Right lobe of liver (tissue), 6 donors: Measurements from ENCODE around the gene ZBTB2. TPM values are rescaled to one million over a fixed set of nuclear protein-coding genes. Genes with fewer than 3 reads are reported as not detected.
A peak's percentile ranks its signal among the peaks of the same experiment; 100 is the strongest.
"Not testable (repeated sequence)": the region's sequence is repeated elsewhere in the genome, so short reads cannot be mapped to it uniquely, and the experiment has no call there.

Source experiments
- ATAC-seq, 4 donors: fragments of 200-7000 bp; cut with Tn5 transposase; one replicate each; pipeline ENCODE4 v1.9.1; 2020; ENCODE audit warnings: mild to moderate bottlenecking in 4 of 4, moderate library complexity in 4 of 4
- DNase-seq, 3 donors: peaks; one replicate each; pipeline ENCODE4 v3.0.0-alpha.2; 2020
- H3K27ac ChIP-seq, 3 donors: fragments of 200-600 bp; one replicate each; pipeline ENCODE4 v1.8.0; 2022
- H3K27me3 ChIP-seq, 2 donors: fragments of 200-600 bp; one replicate each; pipeline ENCODE4 v1.8.0; 2022
- H3K36me3 ChIP-seq, 4 donors: fragments of 200-600 bp; sonication (generic) in 1 of 4; one replicate each; pipeline versions ENCODE4 v1.5.1 to v1.8.0; 2017 to 2022; ENCODE audit warnings: control low read depth in 1 of 4
- H3K4me1 ChIP-seq, 4 donors: fragments of 200-600 bp; sonication (generic) in 1 of 4; one replicate each; pipeline versions ENCODE4 v1.5.1 to v1.8.0; 2017 to 2022; ENCODE audit warnings: control low read depth in 1 of 4
- H3K4me3 ChIP-seq, 3 donors: fragments of 200-600 bp; one replicate each; pipeline ENCODE4 v1.8.0; 2022
- H3K9me3 ChIP-seq, 4 donors: fragments of 200-600 bp; sonication (generic) in 1 of 4; one replicate each; pipeline versions ENCODE4 v1.5.1 to v1.8.0; 2017 to 2022; ENCODE audit warnings: control low read depth in 1 of 4
- POLR2A ChIP-seq: fragments of 450-650 bp; IDR thresholded peaks from one replicate; pipeline ENCODE4 v1.6.1; 2017; ENCODE audit warnings: antibody characterized with exemption, mild to moderate bottlenecking
- WGBS: methylation state at CpG from one replicate; pipeline ENCODE4 v1.1.6; 2018; ENCODE audit warnings: low coverage, low lambda C conversion rate; ENCODE audit not compliant: insufficient coverage; ENCODE audit errors: missing lambda C conversion rate; 5-methylcytosine and 5-hydroxymethylcytosine counted together
- intact Hi-C, 2 donors: fragments of 100-400 bp; cut with DNase I; formaldehyde crosslinking; loops; one replicate each; pipeline versions ENCODE4 v1.11.2 to v1.14.1; 2022
- total RNA-seq, 6 experiments: library from RNA; depleted of rRNA in 2 of 6; stranded (reverse); fragments of >200 nt in 2 of 6; fragmentation: NEBNext Ultra II Directional in 3 of 6; extraction: Animal tissue kit (Norgen Biotek cat#: 25700) in 3 of 6; gene quantifications; one replicate each; pipeline versions ENCODE4 v1.1.0 to v1.2.4, GENCODE V29; 2016 to 2023
- TF ChIP-seq, protein P1 (sequence below), 4 donors: fragments of 200-600 bp in 3 of 4; fragments of 450-650 bp in 1 of 4; IDR thresholded peaks; one replicate each; pipeline versions ENCODE4 v1.5.1 to v1.8.0; 2016 to 2022; ENCODE audit warnings: antibody characterized with exemption in 4 of 4, mild to moderate bottlenecking in 2 of 4
- donor health status: DM: no; HTN: yes; CAD: no.
- donor health status: DM: no; HTN: no; CAD: no.
- donor health status: DM: no; HTN: no; CAD: no.
- donor health status: DM: no; HTN: yes; CAD: no.
- donor health status: DM: no; HTN: yes; CAD: no.

ZBTB2 gene
- total RNA-seq, 6 experiments from 2014 or later = 3.2 to 6.0 (median 4.5) TPM

DNA sequence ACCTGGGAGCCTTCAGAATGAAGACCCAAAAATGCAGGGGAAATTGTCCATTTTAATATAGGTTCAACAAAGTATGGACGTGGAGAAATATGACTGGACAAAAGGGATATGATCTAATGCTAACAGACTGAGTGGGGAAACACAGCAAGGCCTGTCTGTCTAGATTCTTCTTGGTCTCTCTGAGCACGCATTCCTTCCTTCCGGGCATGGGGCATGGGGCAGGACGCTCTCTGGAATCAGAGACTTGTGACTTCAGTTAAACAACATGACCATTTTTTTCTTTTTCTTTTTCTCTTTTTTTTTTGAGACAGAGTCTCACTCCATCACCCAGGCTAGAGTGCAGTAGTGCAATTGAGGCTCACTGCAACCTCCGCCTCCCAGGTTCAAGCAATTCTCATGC lies 31.9 kb downstream of the ZBTB2 start:
- peaks cover 0 to 10% (median 0%) of the 10 kb centered on the region in 4 donors for H3K4me1 ChIP-seq
- 86% methylated on average over 2 of the region's 5 CpGs for WGBS
- peak in 1 of 4 donors; percentile 10 for ATAC-seq
- no peaks in the 10 kb centered on the region for H3K27me3 ChIP-seq
- no peak for DNase-seq
- no peaks in the 10 kb centered on the region for H3K9me3 ChIP-seq
- H3K27ac ChIP-seq = no peak overlapping the region
- no peak overlapping the region for H3K4me3 ChIP-seq
- H3K36me3 ChIP-seq = no peaks in the 10 kb centered on the region
- intact Hi-C loops = no loop called here
- no peak for TF ChIP-seq POLR2A
- TF ChIP-seq, protein P1, sequence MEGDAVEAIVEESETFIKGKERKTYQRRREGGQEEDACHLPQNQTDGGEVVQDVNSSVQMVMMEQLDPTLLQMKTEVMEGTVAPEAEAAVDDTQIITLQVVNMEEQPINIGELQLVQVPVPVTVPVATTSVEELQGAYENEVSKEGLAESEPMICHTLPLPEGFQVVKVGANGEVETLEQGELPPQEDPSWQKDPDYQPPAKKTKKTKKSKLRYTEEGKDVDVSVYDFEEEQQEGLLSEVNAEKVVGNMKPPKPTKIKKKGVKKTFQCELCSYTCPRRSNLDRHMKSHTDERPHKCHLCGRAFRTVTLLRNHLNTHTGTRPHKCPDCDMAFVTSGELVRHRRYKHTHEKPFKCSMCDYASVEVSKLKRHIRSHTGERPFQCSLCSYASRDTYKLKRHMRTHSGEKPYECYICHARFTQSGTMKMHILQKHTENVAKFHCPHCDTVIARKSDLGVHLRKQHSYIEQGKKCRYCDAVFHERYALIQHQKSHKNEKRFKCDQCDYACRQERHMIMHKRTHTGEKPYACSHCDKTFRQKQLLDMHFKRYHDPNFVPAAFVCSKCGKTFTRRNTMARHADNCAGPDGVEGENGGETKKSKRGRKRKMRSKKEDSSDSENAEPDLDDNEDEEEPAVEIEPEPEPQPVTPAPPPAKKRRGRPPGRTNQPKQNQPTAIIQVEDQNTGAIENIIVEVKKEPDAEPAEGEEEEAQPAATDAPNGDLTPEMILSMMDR (IDR thresholded peaks at IDR 0.05) = no peak

DNA sequence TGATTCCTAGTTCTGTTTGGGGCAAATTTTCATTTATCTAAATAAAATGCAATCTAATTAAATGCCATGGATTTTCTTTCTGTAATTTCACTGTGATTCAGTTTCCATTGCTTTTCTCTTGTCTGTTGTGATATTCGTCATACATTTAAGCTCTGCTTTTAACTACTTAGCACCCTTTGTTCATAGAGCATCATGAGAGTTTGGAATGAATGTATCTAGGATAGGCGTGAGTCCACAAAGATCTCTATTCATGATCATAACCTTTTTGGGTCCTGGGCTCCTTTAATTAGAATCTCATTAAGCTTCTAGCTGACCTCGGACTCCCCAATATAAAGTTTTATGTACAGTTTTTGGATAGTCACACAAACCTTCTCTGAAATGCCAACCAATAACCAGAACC lies 32.9 kb downstream of the ZBTB2 start:
- Histone ChIP-seq H3K4me3 (no peak overlapping the region), H3K36me3 (no peaks in the 10 kb centered on the region), H3K9me3 (no peaks in the 10 kb centered on the region), H3K27ac (no peak overlapping the region), H3K4me1 (peaks cover 0 to 9% (median 0%) of the 10 kb centered on the region in 4 donors), H3K27me3 (no peaks in the 10 kb centered on the region)
- ATAC-seq = no peak
- WGBS = 92% methylated on average over 2 of the region's 3 CpGs
- TF ChIP-seq, protein P1 (IDR thresholded peaks at IDR 0.05) = no peak
- no peak for TF ChIP-seq POLR2A
- no peak for DNase-seq
- intact Hi-C loops = no loop called here

DNA sequence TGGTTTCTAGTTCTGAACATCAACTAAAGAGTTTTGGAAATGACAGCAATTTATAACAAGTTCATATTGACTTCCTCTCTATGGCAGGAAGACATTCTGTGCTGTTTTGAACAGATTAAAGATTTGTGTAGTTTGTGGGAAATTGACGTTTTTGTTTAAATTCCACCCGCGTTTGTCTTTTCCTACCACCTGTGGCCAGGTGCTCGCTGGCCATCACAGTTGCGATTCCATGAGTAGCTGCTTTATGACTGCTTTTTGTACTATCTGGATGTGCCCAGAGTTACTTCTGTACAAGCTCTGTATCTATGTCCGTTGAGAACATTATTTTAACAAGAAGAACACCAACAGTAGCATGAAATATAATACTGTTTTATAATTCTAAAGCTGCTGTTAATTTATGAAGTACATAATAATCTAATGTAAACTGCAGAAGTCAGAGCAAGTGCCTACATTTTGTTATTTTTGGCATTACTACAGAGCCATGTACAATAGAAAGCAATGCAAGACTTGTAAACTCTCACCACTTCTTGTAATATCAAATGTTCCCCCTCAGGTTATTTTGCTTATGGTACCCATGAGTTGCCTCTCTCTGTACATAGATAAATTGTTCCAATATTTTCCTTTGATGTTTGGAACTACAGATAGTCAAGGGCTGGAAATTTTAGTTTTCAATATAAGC lies 33.5 kb downstream of the ZBTB2 start:
- DNase-seq (no peak), ATAC-seq (no peak)
- Histone ChIP-seq H3K27ac (no peak overlapping the region), H3K4me3 (no peak overlapping the region), H3K36me3 (no peaks in the 10 kb centered on the region), H3K9me3 (no peaks in the 10 kb centered on the region), H3K27me3 (no peaks in the 10 kb centered on the region), H3K4me1 (peaks cover 0 to 3% (median 0%) of the 10 kb centered on the region in 4 donors)
- intact Hi-C loops = no loop called here
- 55% methylated on average over 4 of the region's 6 CpGs for WGBS
- TF ChIP-seq, protein P1 (IDR thresholded peaks at IDR 0.05) = no peak
- no peak for TF ChIP-seq POLR2A

DNA sequence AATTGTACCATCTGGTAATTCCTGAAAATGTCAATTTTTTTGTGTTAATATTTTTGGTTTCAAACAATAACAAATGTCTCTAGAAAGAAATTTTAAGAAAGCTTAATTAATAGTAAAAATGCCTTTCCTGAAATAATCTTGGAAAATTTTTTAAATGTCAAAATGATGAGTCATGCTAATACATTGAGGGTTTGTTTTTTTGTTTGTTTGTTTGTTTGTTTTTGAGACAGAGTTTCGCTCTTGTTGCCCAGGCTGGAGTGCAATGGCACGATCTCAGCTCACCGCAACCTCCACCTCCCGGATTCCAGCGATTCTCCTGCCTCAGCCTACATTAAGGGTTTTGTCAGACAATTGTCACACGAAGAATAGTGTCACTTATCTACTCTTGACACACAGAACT lies 34.4 kb downstream of the ZBTB2 start:
- H3K36me3 ChIP-seq, H3K4me1 ChIP-seq, H3K9me3 ChIP-seq, H3K27ac ChIP-seq, H3K27me3 ChIP-seq, intact Hi-C loops, DNase-seq, ATAC-seq, H3K4me3 ChIP-seq: not testable (repeated sequence)
- 89% methylated on average over 6 of the region's 6 CpGs for WGBS

DNA sequence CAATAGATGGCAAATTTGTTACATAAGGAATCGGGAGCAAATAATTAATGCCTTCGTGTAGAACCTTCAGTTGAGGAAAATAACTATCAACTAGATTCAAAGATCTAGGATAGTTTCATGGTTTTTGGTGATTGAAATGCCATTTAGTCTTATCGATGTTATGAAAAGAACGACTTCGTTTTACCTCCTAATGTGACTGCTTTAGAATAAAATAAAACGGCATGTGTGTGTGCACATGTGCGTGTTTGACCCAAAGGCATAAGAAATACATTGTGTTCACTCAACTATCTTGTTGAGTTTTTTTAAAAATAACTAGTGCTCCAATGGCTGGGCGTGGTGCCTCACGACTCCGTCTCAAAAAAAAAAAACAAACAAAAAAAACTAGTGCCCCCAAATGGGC lies 37.6 kb downstream of the ZBTB2 start:
- H3K4me3 ChIP-seq = no peak overlapping the region
- H3K36me3 ChIP-seq = no peaks in the 10 kb centered on the region
- H3K4me1 ChIP-seq = no peaks in the 10 kb centered on the region
- 87% methylated on average over 10 of the region's 10 CpGs for WGBS
- ATAC-seq = no peak
- DNase-seq = no peak
- H3K9me3 ChIP-seq = no peaks in the 10 kb centered on the region
- TF ChIP-seq, protein P1 (IDR thresholded peaks at IDR 0.05) = no peak
- no peak for TF ChIP-seq POLR2A
- no peak overlapping the region for H3K27ac ChIP-seq
- H3K27me3 ChIP-seq = no peaks in the 10 kb centered on the region
- intact Hi-C loops = no loop called here
